NCI-H2029 (cell line): ENCODE results near the gene SPATA4.
"Not testable (repeated sequence)": the region's sequence is repeated elsewhere in the genome, so short reads cannot be mapped to it uniquely, and the experiment has no call there.

Source experiments
- DNase-seq: peaks from one replicate; lab custom pipeline; 2025; lab: John Stamatoyannopoulos, UW

Gene SPATA4

DNA sequence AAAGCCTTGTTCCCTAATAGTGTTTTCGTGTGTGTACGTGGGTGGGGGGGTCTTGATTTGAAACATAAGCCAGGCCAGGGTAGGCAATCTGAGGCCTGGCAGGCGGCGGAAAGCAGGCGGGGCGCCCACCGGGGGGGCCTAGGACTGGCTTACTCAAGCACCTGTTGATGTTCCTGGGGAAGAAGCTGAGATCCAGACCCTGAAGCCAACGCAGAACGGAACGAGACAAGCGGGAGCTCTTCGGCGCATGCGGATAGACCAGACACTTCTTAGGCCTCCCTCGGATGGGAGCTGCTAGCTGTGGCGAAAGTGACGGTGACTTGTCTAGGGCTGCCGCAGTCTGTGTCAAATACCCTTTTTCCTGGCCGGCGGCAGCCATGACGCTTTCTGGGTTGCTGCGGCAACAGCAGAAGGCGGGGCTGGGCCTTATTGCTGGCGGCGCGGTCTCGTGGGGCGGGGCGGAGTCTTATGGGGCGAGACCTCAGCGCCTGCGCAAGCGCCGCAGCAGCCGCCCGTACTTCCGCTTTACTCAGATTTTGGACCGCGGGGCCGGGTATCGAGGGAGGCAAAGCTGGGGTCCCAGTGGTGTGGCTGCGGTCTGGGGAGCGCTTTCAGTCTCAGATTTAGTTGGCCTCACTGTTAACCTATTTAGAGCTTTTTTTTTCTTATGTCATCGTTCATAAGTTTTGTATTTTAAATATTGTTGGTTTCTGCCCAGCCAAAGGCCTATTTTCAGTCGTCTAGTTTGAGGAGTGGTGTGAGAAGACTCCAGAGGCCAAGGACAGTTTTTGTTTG lies at the start of gene SPATA4:
Gene SPATA4 (minus strand): TSS at position 402 of the 795 bp plus-strand sequence. CDS start 23 bp downstream, at position 379.
- DNase-seq = peak; percentile 91

- DNase-seq = no peak
Observed at GRCh38 chr4:176242764-176243347, 47.5 kb upstream of the SPATA4 start.

DNA sequence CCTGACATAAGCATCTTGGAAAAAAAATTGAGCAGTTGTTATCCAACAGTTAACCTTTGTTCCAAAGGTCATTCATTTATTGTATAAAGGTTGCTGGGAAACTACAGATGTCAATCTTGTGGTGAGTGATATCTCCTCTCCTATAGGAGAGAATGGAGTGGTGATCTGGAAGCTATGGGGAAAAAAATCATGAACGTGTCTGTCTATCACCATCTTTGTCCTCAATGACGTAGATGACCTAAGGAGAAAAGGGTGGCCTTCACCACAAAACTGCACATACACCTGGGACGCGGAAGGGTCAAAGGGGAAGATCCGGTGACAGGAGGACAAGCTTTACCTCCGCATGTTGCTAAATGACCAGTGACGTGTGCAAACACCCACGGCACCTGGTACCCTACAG lies 46.3 kb upstream of the SPATA4 start:
- DNase-seq = no peak

GRCh38 chr4:176238826-176239225 lies 43.4 kb upstream of the SPATA4 start:
- no peak for DNase-seq

DNA sequence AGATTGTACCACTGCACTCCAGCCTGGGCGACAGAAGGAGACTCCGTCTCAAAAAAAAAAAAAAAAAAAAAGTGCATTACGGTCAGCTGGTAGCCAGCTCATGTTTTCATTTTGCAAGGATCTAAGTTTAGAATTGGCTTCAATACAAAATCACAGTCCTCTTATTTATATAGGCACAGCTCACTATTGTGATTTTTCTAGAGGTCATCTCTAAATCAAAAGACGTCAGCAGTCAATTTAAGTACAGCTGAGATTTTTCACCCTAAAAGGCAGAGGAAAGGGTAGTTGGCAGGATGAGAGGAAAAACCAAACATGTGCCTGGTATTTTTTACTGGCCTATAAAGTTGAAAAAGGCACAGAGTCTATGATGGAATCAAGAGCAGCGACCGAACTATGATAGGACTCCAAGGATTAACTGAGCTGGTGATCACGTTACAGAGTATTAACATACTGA lies 42.8 kb upstream of the SPATA4 start:
- no peak for DNase-seq

DNA sequence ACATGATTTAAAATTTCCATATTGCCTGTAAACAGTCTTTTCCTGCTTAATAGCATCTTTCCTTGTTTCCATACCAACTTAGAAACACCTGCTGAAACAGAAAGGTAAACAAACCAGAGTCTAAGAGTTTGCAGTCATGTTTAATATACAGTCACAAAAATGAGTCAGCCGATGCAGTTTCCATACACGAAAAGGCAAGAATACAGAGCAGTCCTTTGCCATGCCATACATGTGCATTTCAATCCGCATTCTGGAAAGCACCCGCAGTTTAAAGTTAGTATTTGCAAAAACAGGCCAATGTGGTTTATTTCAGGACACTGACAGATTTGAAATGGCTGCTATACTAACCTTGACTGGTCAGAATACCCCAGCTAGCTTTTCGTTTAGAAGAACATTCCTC lies 41.6 kb upstream of the SPATA4 start:
- no peak for DNase-seq

DNA sequence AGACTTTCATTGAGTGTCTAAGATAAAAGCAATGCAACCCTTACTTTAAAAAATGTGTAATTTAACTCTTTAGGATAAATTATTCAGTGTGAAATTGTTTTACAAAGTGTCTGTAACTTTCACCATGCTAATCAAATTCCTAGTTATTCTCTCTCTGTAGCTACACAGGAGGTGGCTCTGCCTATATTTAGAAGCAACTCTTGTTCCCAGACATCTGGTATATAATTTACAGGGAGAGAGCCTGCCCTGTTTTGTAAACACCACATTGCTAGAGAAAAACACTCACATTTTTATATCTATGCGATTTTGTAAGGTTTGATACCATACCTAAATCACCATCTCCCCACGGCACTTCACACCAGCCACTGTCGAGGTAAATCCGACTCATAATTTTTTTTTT lies 35.5 kb upstream of the SPATA4 start:
- no peak for DNase-seq

GRCh38 chr4:176229645-176230044 lies 34.3 kb upstream of the SPATA4 start:
- DNase-seq = no peak

- no peak for DNase-seq
Observed at GRCh38 chr4:176226736-176227135, 31.4 kb upstream of the SPATA4 start.

GRCh38 chr4:176223561-176223960 lies 28.2 kb upstream of the SPATA4 start:
- no peak for DNase-seq

GRCh38 chr4:176222149-176222548 lies 26.8 kb upstream of the SPATA4 start:
- no peak for DNase-seq

GRCh38 chr4:176217510-176217909 lies 22.1 kb upstream of the SPATA4 start:
- DNase-seq = no peak

- DNase-seq = not testable (repeated sequence)
Observed at GRCh38 chr4:176212351-176212750, 17.0 kb upstream of the SPATA4 start.

DNA sequence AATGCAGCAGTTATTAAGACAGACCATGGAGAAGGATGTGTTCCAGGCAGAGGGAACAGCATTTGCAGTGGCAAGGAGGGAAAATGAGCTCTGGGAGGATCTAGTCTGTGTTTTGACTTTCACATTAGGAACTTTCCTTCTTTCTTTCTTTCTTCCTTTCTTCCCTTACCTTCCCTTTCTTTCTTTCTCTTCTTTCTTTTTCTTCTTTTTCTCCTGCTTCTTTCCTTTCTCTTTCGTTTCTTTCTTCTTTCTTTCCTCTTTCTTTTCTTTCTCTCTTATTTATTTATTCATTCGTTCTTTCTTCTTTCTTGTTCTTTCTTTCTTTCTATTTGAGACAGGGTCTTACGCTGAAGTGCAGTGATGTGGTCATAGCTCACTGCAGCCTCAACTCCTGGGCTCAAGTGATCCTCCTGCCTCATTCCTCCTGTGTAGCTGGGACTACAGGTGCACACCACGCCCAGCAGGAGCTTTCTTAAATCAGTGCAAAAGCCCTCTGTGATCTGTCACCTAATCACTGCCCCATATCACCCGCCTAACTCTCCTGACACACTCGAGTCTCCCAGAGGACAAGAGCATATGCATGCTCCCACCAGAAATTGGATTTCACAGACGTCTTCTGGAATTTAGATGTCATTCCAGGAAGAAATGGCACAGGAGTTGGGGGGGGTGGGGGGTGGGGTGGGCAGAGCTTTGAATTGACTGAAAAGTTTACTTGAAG lies 15.4 kb upstream of the SPATA4 start:
- DNase-seq = no peak

- no peak for DNase-seq
Observed at GRCh38 chr4:176210101-176210500, 14.7 kb upstream of the SPATA4 start.

DNA sequence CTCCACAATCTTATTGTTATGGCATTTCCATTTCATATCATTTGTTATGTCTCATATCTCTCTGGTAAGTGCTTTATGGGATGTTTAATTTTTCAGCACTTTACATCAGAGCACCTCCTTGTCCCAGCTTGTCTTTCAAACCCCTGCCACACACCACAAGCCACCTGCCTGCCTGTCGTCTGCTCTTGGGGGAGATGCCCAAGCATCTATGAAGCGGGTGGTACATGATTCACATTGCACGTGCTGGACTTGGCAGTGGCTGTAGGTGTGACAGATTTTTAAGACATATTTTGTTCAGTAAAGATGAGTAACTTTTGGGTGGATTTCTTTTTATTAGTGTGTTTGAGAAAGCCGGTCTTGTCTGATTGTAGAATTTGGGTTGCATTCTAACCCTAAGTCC lies 14.2 kb upstream of the SPATA4 start:
- DNase-seq = no peak

- DNase-seq = no peak
Observed at GRCh38 chr4:176207839-176208238, 12.5 kb upstream of the SPATA4 start.

- no peak for DNase-seq
Observed at GRCh38 chr4:176205299-176205698, 9.9 kb upstream of the SPATA4 start.

GRCh38 chr4:176198316-176198903 lies 3.0 kb upstream of the SPATA4 start:
- DNase-seq = peak; percentile 10

DNA sequence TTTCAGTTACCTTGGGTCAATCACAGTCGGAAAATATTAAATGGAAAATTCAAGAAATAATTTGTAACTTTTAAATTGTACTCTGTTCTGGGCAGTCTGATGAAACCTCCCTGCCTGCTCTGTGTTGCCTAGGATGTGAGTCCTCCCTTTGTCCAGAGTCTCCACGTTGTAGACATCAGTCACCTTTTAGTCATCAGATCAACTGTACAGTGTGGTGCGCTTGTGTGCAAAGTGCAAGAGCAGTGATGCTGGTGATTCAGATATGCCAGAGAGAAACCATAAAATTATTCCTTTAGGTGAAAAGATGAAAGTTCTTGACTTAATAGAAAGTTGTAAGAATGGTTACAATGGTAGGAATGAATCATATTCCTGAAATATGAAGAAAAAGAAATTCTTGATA lies 1.4 kb downstream of the SPATA4 start:
- no peak for DNase-seq

DNA sequence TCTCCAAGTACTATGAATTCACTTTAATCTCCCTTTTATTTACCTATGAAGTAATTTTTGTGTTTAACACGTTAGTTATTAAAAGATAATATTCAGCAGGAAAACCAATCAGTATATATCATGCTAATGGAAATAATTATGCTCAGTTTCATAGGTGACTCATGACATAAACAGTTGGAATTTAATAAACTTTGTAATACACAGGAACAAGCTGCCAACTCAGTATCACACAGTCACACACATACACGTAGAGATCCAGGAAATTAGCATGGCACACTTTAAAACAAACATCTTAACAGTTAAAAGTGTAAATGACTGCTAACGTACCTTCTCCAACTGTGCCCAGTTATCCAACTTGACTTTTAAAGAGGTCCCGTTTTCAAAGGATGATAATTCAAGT lies 2.3 kb downstream of the SPATA4 start:
- DNase-seq = no peak

GRCh38 chr4:176191974-176192373 lies 3.4 kb downstream of the SPATA4 start:
- DNase-seq = peak; percentile 57
